ENCODE measurements around the gene CUTA.

- TF ChIP-seq POLR2A (IDR thresholded peaks at IDR 0.05) (peak in 1 of 2 donors; percentile 48), CTCF (IDR thresholded peaks at IDR 0.05) (no peak)
Observed at GRCh38 chr6:33424855-33425667, 7.2 kb upstream of the CUTA start.
